Neural cell (in vitro differentiated cells): ENCODE measurements around the gene ENPP7. TPM values are rescaled to one million over a fixed set of nuclear protein-coding genes. Genes with fewer than 3 reads are reported as not detected.

ENCODE experiments used
- H2AFZ ChIP-seq: fragments of 200-600, 300-800 bp; sonication (generic), shearing (Covaris generic); 2 replicates; pipeline ENCODE4 v1.6.0; 2014; ENCODE audit warnings: low read depth, mild to moderate bottlenecking, antibody characterized with exemption, low read length, moderate library complexity
- H3F3A ChIP-seq: fragments of 200-600 bp; shearing (Covaris generic); 2 replicates; pipeline ENCODE4 v1.6.1; 2016; ENCODE audit warnings: mild to moderate bottlenecking, moderate library complexity, mixed read lengths, antibody characterized with exemption, low read length; ENCODE audit not compliant: insufficient read depth, poor library complexity, severe bottlenecking
- H3K27ac ChIP-seq: fragments of 200-600, 300-800 bp; sonication (generic), shearing (Covaris generic); 2 replicates; pipeline ENCODE4 v1.5.1; 2014; ENCODE audit warnings: mild to moderate bottlenecking, low read length, moderate library complexity
- H3K27me3 ChIP-seq: fragments of 300-800, 200-600 bp; sonication (generic), shearing (Covaris generic); 2 replicates; pipeline ENCODE4 v1.6.0; 2014; ENCODE audit warnings: mild to moderate bottlenecking, low read depth, low read length, moderate library complexity; ENCODE audit not compliant: insufficient read depth
- H3K36me3 ChIP-seq: fragments of 300-800, 200-600 bp; sonication (generic), shearing (Covaris generic); 2 replicates; pipeline ENCODE4 v1.5.1; 2014; ENCODE audit warnings: mild to moderate bottlenecking, antibody characterized with exemption, low read length, moderate library complexity; ENCODE audit not compliant: insufficient read depth
- H3K4me2 ChIP-seq: fragments of 300-800, 200-600 bp; sonication (generic), shearing (Covaris generic); 2 replicates; pipeline ENCODE4 v1.6.0; 2014; ENCODE audit warnings: mild to moderate bottlenecking, low read length
- H3K4me3 ChIP-seq: fragments of 300-800, 200-600 bp; sonication (generic), shearing (Covaris generic); 2 replicates; pipeline ENCODE4 v1.5.1; 2014; ENCODE audit warnings: mild to moderate bottlenecking, low read length, moderate library complexity
- H3K79me2 ChIP-seq: fragments of 200-600 bp; shearing (Covaris generic); replicated peaks from 2 replicates; pipeline ENCODE4 v1.6.0; 2014; ENCODE audit warnings: mild to moderate bottlenecking, low read length, moderate library complexity; ENCODE audit not compliant: insufficient read depth
- H3K9ac ChIP-seq: fragments of 300-800, 200-600 bp; sonication (generic), shearing (Covaris generic); 2 replicates; pipeline ENCODE4 v1.6.1; 2016; ENCODE audit warnings: mild to moderate bottlenecking, low read length, mixed read lengths
- H3K9me2 ChIP-seq: fragments of 200-600 bp; shearing (Covaris generic); 2 replicates; pipeline ENCODE4 v1.6.1; 2016; ENCODE audit warnings: mild to moderate bottlenecking, low read length, mixed read lengths; ENCODE audit not compliant: insufficient read depth
- H3K9me3 ChIP-seq: fragments of 200-600, 300-800 bp; sonication (generic), shearing (Covaris generic); 2 replicates; pipeline ENCODE4 v1.6.1; 2016; ENCODE audit warnings: mild to moderate bottlenecking, mixed run types, low read length, moderate library complexity, mixed read lengths
- H4K20me1 ChIP-seq: fragments of 200-600 bp; shearing (Covaris generic); 2 replicates; pipeline ENCODE4 v1.6.1; 2016; ENCODE audit warnings: mild to moderate bottlenecking, mixed run types; ENCODE audit not compliant: insufficient read depth
- EP300 ChIP-seq: fragments of 450-650 bp; conservative IDR thresholded peaks from 2 replicates; pipeline ENCODE4 v1.6.1; 2014; ENCODE audit warnings: antibody characterized with exemption, mild to moderate bottlenecking, moderate library complexity; ENCODE audit not compliant: poor library complexity, severe bottlenecking
- EZH2 ChIP-seq: fragments of 200-600, 300-800 bp; shearing (Covaris generic), sonication (generic); IDR thresholded peaks from 2 replicates; pipeline ENCODE4 v1.6.1; 2014; ENCODE audit warnings: antibody characterized with exemption, low read length, borderline replicate concordance, mild to moderate bottlenecking; ENCODE audit not compliant: insufficient read depth, poor library complexity, severe bottlenecking
- MXI1 ChIP-seq: fragments of 450-650 bp; conservative IDR thresholded peaks from 2 replicates; pipeline ENCODE4 v1.6.1; 2014; ENCODE audit warnings: antibody characterized with exemption, mild to moderate bottlenecking; ENCODE audit not compliant: poor library complexity, severe bottlenecking
- POLR2AphosphoS5 ChIP-seq: IDR thresholded peaks from 2 replicates; pipeline ENCODE4 v1.6.1; 2012
- RAD21 ChIP-seq: fragments of 450-650 bp; conservative IDR thresholded peaks from 2 replicates; pipeline ENCODE4 v1.6.1; 2014; ENCODE audit warnings: antibody characterized with exemption, mild to moderate bottlenecking, moderate library complexity
- SMC3 ChIP-seq: fragments of 450-650 bp; conservative IDR thresholded peaks from 2 replicates; pipeline ENCODE4 v1.6.1; 2014; ENCODE audit warnings: antibody characterized with exemption, mild to moderate bottlenecking, moderate library complexity; ENCODE audit not compliant: poor library complexity
- TAF1 ChIP-seq: IDR thresholded peaks from 2 replicates; pipeline ENCODE4 v1.6.1; 2012; ENCODE audit warnings: low read depth
- polyA plus RNA-seq: library from polyadenylated mRNA; depleted of rRNA; stranded (reverse); fragments of >200 nt; gene quantifications from 2 replicates; pipeline ENCODE4 v1.2.3, GENCODE V29; 2014
- TF ChIP-seq, protein P1 (sequence below): fragments of 450-650 bp; IDR thresholded peaks from 2 replicates; pipeline ENCODE4 v1.5.1; 2014; ENCODE audit warnings: antibody characterized with exemption, mild to moderate bottlenecking, moderate library complexity; ENCODE audit not compliant: poor library complexity, severe bottlenecking
- TF ChIP-seq, protein P2 (sequence below): IDR thresholded peaks from 2 replicates; pipeline ENCODE4 v1.6.1; 2012; ENCODE audit warnings: borderline replicate concordance

Gene ENPP7
- polyA plus RNA-seq, 1 donor from 2014 or later: not detected

DNA sequence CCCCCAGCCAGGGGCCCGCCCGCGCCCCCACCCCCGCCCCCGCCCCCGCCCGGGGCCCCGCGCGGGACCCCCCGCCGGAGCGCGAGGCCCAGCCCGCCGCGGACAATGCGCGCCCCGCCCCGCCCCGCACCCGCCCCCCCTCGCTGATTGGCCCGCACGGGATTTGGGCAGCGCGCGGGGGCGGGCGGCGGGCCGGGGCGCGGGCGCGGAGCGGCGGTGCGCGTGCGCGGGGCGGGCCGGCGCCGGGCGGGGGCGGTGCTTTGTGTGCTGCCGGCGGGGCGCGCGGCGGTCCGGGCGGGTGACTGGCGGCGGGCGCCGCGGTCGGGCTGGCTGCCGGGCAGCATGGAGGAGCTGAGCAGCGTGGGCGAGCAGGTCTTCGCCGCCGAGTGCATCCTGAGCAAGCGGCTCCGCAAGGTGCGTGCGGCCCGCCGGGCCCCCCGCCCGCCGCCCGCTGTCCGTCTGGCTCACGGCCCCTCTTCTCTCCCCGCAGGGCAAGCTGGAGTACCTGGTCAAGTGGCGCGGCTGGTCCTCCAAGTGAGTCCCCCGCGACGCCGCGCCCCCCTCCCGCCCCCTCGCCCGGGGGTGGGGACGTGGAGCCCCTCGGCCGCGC lies 47.3 kb downstream of the ENPP7 start, which contains the start of gene CBX2 (continued):
- TF ChIP-seq, protein P1, sequence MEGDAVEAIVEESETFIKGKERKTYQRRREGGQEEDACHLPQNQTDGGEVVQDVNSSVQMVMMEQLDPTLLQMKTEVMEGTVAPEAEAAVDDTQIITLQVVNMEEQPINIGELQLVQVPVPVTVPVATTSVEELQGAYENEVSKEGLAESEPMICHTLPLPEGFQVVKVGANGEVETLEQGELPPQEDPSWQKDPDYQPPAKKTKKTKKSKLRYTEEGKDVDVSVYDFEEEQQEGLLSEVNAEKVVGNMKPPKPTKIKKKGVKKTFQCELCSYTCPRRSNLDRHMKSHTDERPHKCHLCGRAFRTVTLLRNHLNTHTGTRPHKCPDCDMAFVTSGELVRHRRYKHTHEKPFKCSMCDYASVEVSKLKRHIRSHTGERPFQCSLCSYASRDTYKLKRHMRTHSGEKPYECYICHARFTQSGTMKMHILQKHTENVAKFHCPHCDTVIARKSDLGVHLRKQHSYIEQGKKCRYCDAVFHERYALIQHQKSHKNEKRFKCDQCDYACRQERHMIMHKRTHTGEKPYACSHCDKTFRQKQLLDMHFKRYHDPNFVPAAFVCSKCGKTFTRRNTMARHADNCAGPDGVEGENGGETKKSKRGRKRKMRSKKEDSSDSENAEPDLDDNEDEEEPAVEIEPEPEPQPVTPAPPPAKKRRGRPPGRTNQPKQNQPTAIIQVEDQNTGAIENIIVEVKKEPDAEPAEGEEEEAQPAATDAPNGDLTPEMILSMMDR: no peak

DNA sequence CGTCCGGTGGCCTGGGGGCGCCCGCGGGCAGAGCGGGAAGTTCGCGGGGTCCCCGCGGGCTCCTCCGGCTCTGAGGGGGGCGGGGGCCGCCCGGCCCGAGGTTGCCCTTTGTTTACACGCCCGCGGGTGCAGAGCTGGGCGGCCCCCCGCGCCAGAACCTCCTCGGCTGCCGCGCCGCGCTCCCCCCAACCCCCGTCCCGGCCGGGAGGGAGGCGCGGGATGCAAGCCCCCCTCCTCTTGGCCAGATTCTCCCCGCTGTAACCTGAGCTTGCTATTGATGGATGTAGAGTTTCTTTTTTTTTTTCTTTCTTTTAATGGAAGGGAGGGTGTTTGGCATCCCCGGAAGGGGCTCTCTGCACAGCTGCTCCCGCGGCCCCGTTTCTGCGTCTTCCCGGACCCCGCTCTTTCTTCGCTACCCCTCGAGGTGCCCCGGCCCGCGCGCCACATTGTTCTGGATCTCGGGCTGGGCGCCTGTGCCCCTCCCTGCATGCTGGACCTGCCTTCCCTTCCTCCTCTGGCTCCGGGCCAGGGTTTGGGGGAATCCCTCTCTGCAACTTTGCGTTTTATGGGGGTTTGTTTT lies 47.9 kb downstream of the ENPP7 start:
- H3K4me3 ChIP-seq: peak overlapping the region; percentile 77
- no peak overlapping the region for H2AFZ ChIP-seq
- H3K9ac ChIP-seq: peak overlapping the region; percentile 79
- H3K27me3 ChIP-seq: no peaks in the 10 kb centered on the region
- no peaks in the 10 kb centered on the region for H3K9me2 ChIP-seq
- peak overlapping the region; percentile 49 for H3K4me2 ChIP-seq
- H3K9me3 ChIP-seq: no peaks in the 10 kb centered on the region
- H3F3A ChIP-seq: no peaks in the 10 kb centered on the region
- TF ChIP-seq RAD21 (no peak), POLR2AphosphoS5 (no peak), TAF1 (no peak)
- TF ChIP-seq, protein P1: peak; percentile 14
- H3K27ac ChIP-seq: peak overlapping the region; percentile 47
- H3K79me2 ChIP-seq: peaks cover 28% of the 10 kb centered on the region
- H4K20me1 ChIP-seq: no peaks in the 10 kb centered on the region
- no peaks in the 10 kb centered on the region for H3K36me3 ChIP-seq

DNA sequence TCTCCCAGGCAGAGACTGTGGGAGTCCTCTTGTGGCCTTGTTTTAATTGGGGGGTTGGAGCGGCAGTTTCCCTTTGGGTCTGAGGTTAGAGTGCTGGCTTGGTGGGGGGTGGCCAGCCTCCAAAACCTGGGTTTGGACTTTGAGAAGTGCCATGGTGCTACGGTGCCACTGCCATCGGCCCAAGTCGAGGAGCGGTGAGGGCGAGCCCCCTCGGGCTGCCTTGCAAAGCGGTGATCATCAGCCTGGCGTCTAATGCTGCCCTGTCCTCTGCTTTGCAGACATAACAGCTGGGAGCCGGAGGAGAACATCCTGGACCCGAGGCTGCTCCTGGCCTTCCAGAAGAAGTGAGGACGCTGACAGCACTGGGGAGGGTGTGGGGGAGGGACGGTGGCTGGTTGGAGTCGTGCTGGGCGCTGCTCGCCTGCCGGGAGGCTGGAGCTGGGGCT lies 48.4 kb downstream of the ENPP7 start:
- peak overlapping the region; percentile 47 for H3K27ac ChIP-seq
- peak overlapping the region; percentile 49 for H3K4me2 ChIP-seq
- H4K20me1 ChIP-seq: no peaks in the 10 kb centered on the region
- peak overlapping the region; percentile 77 for H3K4me3 ChIP-seq
- peak overlapping the region; percentile 79 for H3K9ac ChIP-seq
- no peaks in the 10 kb centered on the region for H3K36me3 ChIP-seq
- H3K79me2 ChIP-seq: peaks cover 28% of the 10 kb centered on the region
- no peaks in the 10 kb centered on the region for H3K9me2 ChIP-seq
- H3F3A ChIP-seq: no peaks in the 10 kb centered on the region
- TF ChIP-seq SMC3: no peak
- TF ChIP-seq EP300: no peak
- TF ChIP-seq POLR2AphosphoS5: no peak
- no peak for TF ChIP-seq TAF1
- TF ChIP-seq EZH2: no peak
- TF ChIP-seq, protein P1: no peak
- no peak for TF ChIP-seq MXI1
- TF ChIP-seq, protein P2, sequence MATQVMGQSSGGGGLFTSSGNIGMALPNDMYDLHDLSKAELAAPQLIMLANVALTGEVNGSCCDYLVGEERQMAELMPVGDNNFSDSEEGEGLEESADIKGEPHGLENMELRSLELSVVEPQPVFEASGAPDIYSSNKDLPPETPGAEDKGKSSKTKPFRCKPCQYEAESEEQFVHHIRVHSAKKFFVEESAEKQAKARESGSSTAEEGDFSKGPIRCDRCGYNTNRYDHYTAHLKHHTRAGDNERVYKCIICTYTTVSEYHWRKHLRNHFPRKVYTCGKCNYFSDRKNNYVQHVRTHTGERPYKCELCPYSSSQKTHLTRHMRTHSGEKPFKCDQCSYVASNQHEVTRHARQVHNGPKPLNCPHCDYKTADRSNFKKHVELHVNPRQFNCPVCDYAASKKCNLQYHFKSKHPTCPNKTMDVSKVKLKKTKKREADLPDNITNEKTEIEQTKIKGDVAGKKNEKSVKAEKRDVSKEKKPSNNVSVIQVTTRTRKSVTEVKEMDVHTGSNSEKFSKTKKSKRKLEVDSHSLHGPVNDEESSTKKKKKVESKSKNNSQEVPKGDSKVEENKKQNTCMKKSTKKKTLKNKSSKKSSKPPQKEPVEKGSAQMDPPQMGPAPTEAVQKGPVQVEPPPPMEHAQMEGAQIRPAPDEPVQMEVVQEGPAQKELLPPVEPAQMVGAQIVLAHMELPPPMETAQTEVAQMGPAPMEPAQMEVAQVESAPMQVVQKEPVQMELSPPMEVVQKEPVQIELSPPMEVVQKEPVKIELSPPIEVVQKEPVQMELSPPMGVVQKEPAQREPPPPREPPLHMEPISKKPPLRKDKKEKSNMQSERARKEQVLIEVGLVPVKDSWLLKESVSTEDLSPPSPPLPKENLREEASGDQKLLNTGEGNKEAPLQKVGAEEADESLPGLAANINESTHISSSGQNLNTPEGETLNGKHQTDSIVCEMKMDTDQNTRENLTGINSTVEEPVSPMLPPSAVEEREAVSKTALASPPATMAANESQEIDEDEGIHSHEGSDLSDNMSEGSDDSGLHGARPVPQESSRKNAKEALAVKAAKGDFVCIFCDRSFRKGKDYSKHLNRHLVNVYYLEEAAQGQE: no peak
- TF ChIP-seq RAD21: no peak
- no peaks in the 10 kb centered on the region for H3K9me3 ChIP-seq
- no peaks in the 10 kb centered on the region for H3K27me3 ChIP-seq
- H2AFZ ChIP-seq: no peak overlapping the region
